ENCODE data around the gene MEIOSIN. TPM values are rescaled to one million over a fixed set of nuclear protein-coding genes. Genes with fewer than 3 reads are reported as not detected.

The MEIOSIN gene
- total and polyA plus RNA-seq, 9 of the 15 experiments (the other 6 are each of a cell fraction or from before 2014, with no cell fraction given): 0.06 to 2.0 (median 0.76) TPM

GRCh38 chr19:45730368-45731288 is 2.6 kb upstream of the MEIOSIN start, which contains the start of gene FBXO46 (continued):
- TF ChIP-seq ZNF124 (CRISPR knock-in tag; IDR thresholded peaks at IDR 0.05) (no peak), TRIM24 (IDR thresholded peaks at IDR 0.05) (0 out of 4 replicates have a peak, but pooled peaks of 1 of the 2 experiments have one; percentile 15), MXI1 (IDR thresholded peaks at IDR 0.05; ENCODE audit: low read depth, low read length) (0 out of 2 replicates have a peak, but pooled peaks have one; percentile 34), EGR1 (conservative IDR thresholded peaks at IDR 0.05) (peak; percentile 43), NR1H2 (CRISPR knock-in tag; IDR thresholded peaks at IDR 0.05) (no peak), LARP7 (IDR thresholded peaks at IDR 0.05) (0 out of 2 replicates have a peak, but pooled peaks have one; percentile 66), ZNF592 (IDR thresholded peaks at IDR 0.05) (peak; percentile 29; the same call in 1 of the 2 replicates), GABPB1 (CRISPR knock-in tag; IDR thresholded peaks at IDR 0.05) (peak; percentile 88), SIN3A (IDR thresholded peaks at IDR 0.05; ENCODE audit: borderline replicate concordance in 2 of 2, control insufficient read depth in 1 of 2, low read depth in 2 of 2, low read length in 2 of 2) (peak; percentile 39 to 50; a peak in 1 of 4 replicates), MLLT1 (IDR thresholded peaks at IDR 0.05) (0 out of 4 replicates have a peak, but pooled peaks have one; percentile 20 to 51), MYC (IDR thresholded peaks at IDR 0.05; ENCODE audit: low read depth, low read length) (0 out of 2 replicates have a peak, but pooled peaks have one; percentile 53), MYC (CRISPR knock-in tag; IDR thresholded peaks at IDR 0.05; ENCODE audit: borderline replicate concordance, low read depth) (no peak)
